NCI-H748 treated with DMSO at 0.1 percent for 48 hours (cell line): ENCODE data around the gene UBAC2.
"Not testable (repeated sequence)": the region's sequence is repeated elsewhere in the genome, so short reads cannot be mapped to it uniquely, and the experiment has no call there.

Experiments
- DNase-seq: peaks from one replicate; lab custom pipeline; 2025; lab: John Stamatoyannopoulos, UW

UBAC2 gene

DNA sequence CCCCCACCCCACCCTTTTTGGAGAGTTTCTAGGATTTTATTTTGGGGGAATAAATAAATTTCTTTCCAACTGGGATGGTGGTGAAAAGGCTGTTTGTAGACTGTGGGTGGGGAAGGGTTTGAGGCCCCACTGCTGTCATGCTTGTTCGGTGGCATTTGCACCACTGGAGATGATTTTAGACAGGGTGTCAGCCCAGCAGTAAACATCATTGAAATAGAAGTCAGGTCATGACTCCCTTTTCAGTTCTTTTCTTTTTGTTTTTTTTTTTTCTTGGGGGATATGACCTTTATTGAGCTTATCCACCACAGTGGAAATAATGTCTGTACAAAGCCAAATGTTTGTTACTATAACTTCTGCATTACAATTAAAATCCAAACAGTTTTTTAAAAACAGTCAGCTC, 14.1 kb downstream of the UBAC2 start:
- DNase-seq, result no peak

DNA sequence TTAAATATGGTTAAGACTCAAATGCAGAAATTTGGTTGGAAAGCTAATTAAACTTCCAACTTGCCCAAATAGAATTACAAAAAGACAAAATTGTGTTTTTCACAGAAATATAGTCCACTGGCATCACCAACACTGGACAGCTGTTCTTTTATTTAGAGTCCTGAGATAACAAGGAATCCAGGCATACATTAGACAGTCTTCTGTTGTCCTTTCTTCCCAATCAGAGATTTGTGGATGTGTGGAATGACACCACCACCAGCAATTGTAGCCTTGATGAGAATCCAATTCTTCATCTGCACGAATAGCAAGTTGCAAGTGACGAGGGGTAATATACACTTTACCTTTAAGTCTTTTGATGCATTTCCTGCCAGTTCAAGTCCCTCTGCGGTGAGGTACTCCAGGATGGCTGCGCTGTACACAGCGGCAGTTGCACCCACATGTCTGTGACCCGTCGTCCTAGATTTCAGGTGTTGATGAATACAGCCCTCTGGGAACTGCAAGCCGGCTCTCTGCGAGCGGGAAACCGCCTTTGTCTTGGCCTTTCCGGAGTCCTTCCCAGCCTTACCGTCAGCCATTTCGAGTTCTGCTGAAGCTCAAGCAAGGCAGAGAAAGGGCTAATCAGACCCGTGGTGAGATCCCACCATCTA, 14.7 kb downstream of the UBAC2 start:
- no peak for DNase-seq

DNA sequence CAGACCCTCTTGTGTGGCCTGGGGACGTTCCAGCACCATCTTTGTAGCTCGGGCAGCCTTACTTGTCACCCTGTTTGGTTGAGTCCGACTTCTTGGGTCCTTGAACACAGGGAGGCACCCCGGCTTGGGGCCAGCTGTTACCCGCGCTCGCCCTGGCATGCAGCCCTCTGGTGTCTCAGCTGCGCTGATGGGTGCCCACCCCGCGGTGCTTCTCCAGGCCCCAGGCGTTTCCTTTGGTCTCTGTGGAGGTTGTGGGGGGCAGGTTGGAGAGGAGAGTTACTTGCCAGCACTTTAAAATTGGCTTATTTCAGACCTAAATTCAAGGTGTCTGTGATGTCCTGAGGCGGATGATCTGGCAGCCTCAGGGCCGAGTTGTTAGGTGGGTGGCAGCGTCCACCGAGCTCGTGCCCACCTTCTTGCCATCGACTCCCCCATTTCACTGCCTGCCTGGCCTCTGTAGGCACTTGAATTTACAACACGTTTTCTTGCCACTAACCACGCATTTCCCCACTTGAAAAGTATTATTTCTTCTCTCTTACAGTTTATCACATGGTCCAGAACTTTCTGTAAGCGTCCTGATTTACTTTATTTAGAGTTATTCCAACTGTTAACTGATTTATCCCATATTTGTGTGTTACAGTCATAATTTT, 16.9 kb downstream of the UBAC2 start:
- DNase-seq, result no peak

DNA sequence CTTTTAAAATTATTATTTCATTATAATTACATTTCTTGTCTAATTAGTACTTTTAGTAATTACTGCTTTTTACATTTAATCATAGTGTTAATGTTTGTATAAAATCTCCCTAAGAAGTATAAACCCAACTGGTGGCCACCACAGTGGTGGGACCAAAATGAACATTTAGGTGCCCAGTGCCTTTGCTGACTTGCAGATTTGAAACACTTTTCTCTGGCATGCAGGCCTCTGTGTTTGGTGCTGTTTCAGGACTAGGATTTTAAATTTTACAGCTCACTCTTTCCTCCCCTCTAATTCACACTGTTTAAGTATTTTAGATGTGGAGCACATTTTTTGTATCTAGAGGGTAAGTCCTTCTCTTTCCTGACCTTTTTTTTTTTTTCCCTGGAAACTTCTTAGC, 17.5 kb downstream of the UBAC2 start:
- no peak for DNase-seq

DNA sequence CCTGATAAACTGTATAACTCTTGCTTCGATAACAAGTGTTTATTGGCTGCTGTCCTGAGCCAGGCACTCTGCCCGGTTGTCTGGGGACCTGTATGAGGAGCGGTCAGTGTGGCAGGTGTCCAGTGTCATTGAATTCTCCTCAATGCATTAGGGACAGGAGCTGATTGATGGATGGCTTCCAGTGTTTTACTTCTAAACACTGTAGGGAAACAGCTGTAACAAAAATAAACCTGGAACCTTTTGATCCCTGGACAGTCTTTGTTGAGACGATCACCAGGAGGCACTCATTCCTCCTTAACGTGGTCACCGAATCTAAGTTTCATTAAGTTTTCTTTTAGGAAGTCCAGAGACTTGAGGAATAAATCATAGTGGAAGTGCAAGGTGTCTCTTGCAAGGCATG, 17.9 kb downstream of the UBAC2 start:
- DNase-seq, result no peak

DNA sequence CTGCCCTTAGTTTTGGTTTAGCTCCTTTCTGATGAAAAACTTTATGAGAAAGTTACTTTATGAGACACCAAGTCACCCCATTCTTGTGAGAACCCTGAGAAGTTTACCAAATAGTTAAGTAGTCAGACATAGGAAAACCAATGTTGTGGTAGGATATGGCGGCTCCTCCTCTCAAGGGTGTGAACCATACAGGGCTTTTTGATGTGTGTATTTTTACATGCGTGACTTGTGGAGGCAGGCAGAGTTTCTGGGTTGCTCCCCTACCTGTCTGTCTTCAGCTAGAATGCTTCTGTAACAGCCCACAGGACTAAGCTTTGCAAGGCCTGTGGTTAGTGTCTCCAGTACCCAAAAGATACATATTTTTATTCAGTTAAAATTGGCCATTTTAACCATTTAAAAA, 18.3 kb downstream of the UBAC2 start:
- DNase-seq, result no peak

DNA sequence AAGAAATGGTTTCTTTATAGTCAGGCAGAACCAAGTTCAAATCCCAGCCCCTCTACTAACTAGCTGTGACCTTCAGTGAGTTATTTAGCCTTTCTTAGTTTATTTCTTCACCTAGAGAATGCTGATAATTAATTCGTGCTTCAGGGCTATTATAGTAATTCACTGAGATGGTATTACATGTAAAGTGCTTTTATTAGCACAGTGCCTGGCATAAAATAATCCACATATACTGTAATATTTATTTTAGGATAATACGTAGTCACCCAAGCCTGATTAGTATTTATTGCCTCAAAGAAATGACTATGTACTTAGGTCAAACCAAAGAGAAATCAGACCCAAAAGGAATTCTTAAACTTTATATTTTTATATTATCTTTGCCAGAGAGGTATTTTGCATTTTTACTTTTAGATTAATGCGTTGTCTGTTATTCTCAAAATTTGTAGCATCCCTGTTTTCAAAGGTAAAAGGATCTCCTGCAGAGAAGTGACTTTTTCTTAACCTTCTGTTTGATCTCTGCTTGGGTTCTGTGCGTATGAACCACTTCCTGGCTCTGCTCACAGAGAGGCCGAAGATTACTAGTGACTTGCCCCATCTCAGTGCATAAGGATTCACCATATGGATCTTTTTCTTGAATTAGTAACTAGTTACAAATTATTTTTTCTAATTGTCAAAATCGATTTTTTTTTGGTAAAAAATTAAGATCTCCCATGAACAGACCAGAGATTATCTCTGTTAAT, 19.7 kb downstream of the UBAC2 start:
- no peak for DNase-seq

DNA sequence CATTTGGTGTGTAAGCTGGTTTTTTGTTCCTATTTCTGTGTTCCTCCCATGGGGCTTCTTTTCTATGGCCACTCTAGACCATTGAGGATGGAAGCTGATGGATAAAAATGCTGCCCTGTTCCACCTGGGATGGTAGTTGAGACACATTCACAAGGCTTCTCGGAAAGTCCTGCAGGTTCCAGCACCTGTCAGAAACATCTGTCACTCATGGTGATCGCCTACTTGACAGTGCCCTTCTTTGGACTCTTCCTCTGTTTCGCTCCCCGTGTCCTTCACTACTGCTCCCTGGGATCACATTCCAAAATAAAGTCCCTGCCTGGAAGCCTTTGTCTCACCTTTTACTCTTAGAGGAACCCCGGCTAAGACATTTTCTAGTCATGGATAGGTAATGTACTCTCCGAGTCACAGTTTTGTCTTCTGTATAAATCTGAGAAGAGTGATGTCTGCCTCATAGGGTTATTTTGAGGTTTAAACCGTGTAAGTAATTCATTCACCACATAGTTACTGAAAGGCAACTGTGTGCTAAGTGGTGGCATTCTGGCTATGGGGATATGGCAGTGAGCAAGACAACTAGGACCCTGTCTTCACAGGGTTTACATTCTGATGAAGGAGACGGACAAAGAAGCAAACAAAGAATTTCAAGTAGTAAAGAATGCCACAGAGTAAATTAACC, 21.0 kb downstream of the UBAC2 start:
- no peak for DNase-seq

DNA sequence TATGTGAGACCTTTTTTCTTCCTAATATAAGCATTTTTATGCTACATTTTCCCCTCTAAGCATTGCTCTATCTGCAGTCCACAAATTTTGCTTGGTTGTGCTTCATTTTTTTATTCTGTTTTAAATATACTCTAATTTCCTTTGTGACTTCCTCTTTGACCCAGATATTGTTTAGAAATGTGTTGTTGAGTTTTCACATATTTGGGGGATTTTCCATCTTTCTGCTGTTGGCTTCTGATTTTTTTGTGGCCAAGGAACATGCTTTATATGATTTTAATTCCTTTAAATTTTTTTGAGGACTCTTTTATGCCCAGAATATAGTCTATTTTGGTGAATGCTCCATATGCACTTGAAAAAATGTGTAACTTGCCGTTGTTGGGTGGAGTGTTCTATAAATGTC, 22.9 kb downstream of the UBAC2 start:
- DNase-seq, result no peak

DNA sequence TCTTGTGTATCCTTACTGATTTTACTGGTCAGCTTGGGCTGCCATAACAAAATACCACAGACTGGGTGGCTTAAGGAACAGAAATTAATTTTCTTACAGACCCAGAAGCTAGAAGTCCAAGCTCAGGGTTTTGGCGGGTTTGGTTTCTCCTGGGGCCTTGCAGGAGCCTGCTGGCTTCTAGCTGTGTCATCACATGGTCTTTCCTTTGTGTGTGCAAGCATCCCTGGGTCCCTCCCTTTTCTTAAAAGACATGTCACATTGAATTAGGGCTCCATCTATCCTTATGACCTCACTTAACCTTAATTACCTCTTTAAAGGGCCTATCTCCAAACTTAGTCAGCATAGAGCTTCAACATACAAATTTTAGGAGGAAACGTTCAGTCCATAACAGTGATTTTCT, 23.4 kb downstream of the UBAC2 start:
- no peak for DNase-seq

DNA sequence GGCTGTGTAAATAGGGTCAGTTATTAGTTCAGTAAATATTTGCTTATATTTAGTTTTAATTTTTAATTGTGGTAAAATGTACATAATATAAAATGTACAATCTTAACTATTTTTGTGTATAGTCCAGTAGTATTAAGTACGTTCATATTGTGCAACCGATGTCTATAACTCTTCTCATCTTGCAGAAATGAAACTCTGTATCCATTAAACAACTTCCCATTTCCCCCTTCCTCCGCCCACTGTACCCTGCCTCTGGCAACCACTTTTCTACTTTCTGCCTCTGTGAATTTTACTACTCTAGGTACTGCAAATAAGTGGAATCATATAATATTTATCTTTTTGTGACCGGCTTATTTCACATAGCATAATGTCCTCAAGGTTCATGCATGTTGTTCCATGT, 24.4 kb downstream of the UBAC2 start:
- DNase-seq, result no peak

DNA sequence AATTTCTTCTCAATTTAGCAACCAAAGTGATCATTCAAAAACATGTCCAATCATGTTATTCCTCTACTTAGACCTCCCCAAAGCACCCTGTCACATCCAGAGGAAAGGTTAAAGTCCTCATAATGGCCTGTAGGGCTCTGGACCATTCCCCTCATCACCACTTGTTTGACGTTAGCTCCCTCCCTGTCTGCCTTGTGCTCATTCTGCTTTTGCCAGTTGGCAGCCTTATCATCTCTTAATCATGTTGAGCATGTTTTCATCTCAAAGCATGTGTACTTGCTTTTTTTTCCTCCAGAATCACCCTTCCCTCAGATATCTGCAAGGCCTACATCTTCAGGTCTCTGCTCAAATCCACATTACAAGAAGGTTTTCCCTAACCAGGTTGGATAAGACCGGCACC, 25.9 kb downstream of the UBAC2 start:
- DNase-seq, result no peak

DNA sequence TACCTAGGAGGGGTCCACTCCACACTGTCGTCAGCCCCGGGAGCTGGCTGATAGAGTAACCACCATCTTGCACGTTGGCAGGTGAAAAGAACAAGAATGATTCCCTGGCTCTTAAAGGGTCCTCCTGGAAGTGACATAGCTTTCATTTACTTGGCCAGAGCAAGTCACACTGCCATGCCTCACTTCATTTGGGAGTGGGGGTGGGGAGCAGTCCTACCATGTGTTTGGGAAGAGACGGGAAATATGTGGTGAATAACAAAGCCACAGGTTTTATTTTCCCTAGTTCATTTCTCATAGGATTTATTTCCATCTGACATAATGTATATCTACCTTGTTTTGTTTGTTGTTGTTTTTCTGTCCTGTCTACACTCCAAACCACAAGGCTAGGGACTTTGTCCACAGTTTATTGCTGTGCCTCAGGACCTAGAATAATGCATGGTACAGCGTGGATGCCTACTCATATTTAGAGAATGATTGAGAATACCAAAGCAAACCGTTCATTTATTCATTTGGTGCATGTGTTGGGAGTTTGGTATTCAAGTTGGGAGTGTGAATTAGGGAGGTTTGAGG, 26.8 kb downstream of the UBAC2 start:
- no peak for DNase-seq

DNA sequence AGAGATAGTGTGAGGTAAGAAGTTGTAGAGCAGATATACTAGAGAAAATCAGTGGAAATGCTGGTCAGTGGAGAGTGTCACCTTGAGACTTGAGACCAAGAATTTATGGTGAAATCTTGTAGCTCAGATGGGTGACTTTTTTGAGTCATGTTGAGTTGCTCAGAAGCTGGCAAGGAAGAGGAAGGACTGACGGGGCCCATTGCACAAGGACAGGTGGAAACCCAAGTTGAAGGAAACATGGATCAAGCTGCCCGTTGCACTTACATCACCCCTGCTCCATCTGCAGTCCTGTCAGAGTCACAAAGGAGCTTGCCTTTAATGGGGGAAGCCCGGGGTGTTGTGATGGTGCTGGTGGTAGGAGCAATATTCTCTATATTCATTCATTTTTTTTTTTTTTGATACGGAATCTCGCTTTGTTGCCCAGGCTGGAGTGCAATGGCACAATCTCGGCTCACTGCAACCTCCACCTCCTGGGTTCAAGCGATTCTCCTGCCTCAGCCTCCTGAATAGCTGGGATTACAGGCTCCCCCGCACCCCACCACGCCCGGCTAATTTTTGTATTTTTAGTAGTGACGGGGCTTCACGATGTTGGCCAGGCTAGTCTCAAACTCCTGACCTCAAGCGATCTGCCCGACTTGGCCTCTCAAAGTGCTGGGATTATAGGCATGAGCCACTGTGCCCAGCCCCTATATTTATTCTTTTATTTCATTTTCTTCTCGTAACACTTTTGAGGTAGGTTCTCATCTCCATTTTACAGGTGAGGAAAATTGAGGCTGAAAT, 27.4 kb downstream of the UBAC2 start:
- no peak for DNase-seq

DNA sequence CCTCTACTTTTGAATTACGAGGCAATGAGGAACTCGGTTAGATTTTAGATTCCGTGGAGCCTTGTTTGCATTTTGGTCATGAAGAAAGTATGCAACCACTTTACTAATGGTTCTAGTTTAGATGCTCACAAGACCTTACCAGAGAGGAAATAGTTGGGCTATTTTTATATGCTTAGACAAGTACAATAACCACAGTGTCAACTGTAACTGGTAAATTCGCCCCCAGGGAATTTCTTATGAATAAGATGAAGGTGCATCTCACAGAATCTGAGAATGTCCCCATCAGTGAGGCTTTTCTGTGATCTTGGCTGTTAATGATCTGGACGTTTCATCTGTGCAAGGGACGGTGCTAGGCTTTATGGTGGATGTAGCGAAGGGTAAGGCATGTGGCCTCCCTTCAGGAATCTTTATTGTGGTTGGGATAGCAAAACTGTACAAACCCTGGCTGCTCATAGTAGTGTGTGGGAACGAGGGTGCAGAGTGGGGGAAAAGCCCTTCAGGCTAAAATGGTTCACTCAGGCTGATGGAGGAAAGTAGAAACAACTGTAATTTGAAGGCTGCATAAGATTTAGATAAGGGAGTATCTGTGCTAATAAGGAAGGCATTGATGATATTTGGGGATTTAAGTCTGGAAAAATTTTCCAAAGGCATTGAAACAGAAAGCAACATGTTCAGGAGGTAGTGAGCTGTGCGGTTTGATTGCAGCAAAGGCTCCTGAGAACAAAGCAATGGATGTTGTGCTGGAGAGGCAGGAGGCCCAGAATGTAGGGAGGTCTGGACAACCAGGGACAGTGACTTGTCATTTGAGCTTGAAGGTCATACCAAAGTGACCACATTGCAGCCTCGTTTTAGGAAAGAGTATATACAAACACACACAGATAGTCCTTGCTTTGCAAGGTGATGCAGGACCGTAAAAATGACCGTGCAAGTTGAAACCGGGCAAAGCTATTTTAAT, 28.4 kb downstream of the UBAC2 start:
- no peak for DNase-seq

DNA sequence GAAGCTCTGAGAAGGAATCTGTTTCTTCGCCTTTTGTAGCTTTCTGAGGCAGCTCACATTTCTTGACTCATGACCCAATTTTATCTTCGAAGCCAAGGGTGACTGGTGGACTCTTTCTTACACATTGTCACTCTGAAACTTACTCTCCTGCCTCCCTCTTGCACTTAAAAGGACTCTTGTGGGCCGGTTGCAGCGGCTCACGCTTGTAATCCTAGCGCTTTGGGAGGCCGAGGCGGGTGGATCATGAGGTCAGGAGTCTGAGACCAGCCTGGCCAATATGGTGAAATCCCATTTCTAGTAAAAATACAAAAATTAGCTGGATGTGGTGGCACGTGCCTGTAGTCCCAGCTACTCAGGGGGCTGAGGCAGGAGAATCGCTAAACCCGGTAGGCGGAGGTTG, 29.9 kb downstream of the UBAC2 start:
- not testable (repeated sequence) for DNase-seq

DNA sequence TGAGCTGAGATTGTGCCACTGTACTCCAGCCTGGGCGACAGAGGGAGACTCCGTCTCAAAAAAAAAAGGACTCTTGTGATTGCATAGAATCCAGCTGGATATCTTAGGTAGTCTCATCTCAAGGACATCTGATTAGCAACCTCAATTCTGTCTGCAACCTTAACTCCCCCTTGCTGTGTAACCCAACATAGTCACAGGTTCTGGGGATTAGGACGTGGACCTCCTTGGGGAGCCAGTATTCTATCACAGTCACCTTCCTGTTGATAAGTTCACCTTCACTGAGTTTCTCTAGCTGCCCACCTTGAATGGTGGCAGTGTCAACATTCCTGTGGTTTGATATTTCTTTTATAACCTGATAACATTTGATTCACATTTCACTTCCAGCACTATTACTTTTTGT, 30.3 kb downstream of the UBAC2 start:
- DNase-seq, result no peak

DNA sequence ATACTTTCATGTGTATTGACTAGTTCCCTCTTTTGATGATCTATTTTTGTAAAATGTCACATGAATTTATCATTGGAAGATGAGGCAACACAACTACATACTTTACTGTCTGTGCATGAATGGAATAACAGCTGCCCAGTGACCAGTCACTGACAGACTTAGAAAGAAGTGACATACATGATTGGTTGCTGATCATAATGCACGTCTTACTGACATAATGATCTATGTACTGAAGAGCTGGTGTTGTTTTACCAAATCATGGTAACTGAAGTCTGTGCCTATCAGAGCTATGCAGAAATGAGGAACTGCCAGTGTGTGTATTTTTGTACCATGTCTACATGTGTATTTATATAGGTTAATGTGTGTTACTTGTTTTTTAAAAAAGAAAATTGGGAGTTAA, 31.1 kb downstream of the UBAC2 start:
- DNase-seq, result no peak

DNA sequence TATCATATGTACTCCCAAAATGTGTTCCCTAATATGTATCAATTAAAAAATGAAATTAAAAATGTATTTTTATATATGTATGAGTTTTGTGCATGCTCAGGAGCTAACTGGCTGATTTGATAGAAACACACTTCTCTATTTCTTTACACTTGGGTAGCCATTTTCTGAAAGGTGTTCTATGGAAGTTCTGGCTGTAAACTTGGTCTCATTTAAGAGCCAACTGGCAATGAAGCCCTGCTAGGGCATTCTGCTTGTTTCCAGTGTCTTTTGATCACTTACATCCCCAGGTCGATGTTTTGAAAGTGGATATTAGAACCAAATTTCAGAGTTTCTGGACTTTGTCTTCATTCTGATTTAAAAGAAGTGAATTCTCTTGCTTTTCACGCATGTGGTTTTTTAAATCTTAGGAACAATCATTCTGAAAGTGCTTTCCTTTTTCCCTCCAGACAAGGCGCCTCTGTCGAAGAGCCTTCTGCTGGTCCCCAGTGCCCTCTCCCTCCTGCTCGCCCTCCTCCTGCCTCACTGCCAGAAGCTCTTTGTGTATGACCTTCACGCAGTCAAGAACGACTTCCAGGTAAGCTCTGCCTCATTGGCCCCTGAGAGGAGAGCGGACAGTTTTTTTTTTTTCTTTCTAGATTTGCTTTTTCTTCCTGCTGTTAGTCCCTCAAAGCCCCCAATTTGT, 37.5 kb downstream of the UBAC2 start:
- DNase-seq, result no peak

DNA sequence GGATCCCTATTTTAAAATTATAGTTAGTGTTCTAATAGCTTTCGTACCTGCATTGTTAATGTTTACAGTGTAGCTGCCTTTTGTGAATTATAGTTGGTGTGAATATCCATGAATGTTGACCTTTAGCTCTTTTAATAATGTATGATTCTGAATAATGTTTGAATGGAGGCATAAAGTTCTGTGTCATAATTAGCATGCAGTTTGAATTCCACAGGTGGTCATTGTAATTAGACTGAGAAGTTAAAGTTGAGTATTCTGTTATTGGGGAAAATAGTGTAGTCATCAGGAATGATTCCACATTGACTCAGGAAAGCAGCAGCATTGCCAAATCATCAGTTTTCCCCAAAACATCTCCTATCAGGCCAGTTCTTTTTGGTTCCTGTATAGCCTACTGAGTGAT, 45.4 kb downstream of the UBAC2 start:
- DNase-seq, result no peak
